ENCODE results near the gene DIP2C.
"Not testable (repeated sequence)": the region's sequence is repeated elsewhere in the genome, so short reads cannot be mapped to it uniquely, and the experiment has no call there.

DIP2C gene

GRCh38 chr10:548238-548901, 141.1 kb downstream of the DIP2C start:
- no peak for DNase-seq

GRCh38 chr10:547591-548081, 141.8 kb downstream of the DIP2C start:
- DNase-seq: no peak

- DNase-seq: no peak
These were observed 142.4 kb downstream of the DIP2C start for GRCh38 chr10:546971-547590.

GRCh38 chr10:546451-546850, 143.0 kb downstream of the DIP2C start:
- no peak for DNase-seq

GRCh38 chr10:543862-544822, 145.3 kb downstream of the DIP2C start:
- DNase-seq: no peak

- no peak for DNase-seq
These were observed 146.3 kb downstream of the DIP2C start for GRCh38 chr10:543131-543530.

GRCh38 chr10:541750-542371, 147.6 kb downstream of the DIP2C start:
- peak; percentile 48 for DNase-seq

- no peak for DNase-seq
These were observed 148.4 kb downstream of the DIP2C start for GRCh38 chr10:541041-541440.

GRCh38 chr10:538895-539294, 150.6 kb downstream of the DIP2C start:
- no peak for DNase-seq

- no peak for DNase-seq
These were observed 152.5 kb downstream of the DIP2C start for GRCh38 chr10:536935-537334.

- DNase-seq: no peak
These were observed 153.0 kb downstream of the DIP2C start for GRCh38 chr10:536371-536925.

GRCh38 chr10:535952-536351, 153.5 kb downstream of the DIP2C start:
- no peak for DNase-seq

GRCh38 chr10:535051-535450, 154.4 kb downstream of the DIP2C start:
- no peak for DNase-seq

GRCh38 chr10:534047-534566, 155.4 kb downstream of the DIP2C start:
- DNase-seq: no peak

- no peak for DNase-seq
These were observed 155.9 kb downstream of the DIP2C start for GRCh38 chr10:533611-534010.

- DNase-seq: no peak
These were observed 156.3 kb downstream of the DIP2C start for GRCh38 chr10:533186-533585.

GRCh38 chr10:532331-532730, 157.1 kb downstream of the DIP2C start:
- not testable (repeated sequence) for DNase-seq

GRCh38 chr10:531541-531940, 157.9 kb downstream of the DIP2C start:
- no peak for DNase-seq

GRCh38 chr10:530717-531116, 158.8 kb downstream of the DIP2C start:
- no peak for DNase-seq

GRCh38 chr10:529468-530230, 159.8 kb downstream of the DIP2C start:
- no peak for DNase-seq

Measured in NCI-H2171 (cell line).